Medulla oblongata (tissue), 1 donor: Measurements from ENCODE around the gene MPP1.

ENCODE experiments used
- DNase-seq: peaks from one replicate; pipeline ENCODE4 v3.0.0-alpha.2; 2015; ENCODE audit errors: extremely low spot score

The MPP1 gene

GRCh38 chrX:154731881-154732280 is 73.4 kb downstream of the MPP1 start:
- DNase-seq, result no peak

GRCh38 chrX:154731184-154731583 is 74.1 kb downstream of the MPP1 start:
- no peak for DNase-seq

GRCh38 chrX:154730253-154730891 is 74.9 kb downstream of the MPP1 start:
- no peak for DNase-seq

- DNase-seq, result no peak
Observed at GRCh38 chrX:154729439-154729838, 75.8 kb downstream of the MPP1 start.
